GM20000 (cell line): Measurements from ENCODE around the gene KCNT2.
"Not testable (repeated sequence)": the region's sequence is repeated elsewhere in the genome, so short reads cannot be mapped to it uniquely, and the experiment has no call there.

ENCODE experiments used
- DNase-seq: peaks from one replicate; pipeline ENCODE4 v3.0.0; 2012; ENCODE audit warnings: low spot score
- TF ChIP-seq, protein P1 (sequence below): IDR thresholded peaks from 2 replicates; pipeline ENCODE4 v1.5.1; 2012; ENCODE audit warnings: mild to moderate bottlenecking, control low read depth; ENCODE audit errors: extremely low read depth, missing control alignments

The KCNT2 gene

DNA sequence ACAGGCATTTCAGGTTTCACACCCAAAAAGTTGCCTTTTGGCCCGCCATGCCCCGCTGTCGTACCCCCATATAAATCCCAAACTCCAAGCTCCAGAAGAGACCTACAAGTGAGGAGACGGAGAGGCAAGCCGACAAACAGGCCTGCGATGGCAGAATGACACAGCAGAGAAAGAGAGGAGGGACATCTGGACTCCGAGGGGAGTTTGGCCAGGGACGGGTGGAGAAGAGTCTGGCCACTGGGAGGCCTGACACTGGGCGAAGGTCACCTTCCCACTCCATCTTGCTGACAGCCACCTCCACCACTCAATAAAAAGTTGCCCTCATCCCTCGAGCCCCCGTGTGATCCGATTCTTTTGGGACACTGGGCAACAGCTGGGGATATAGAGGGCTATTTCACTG, 41.8 kb upstream of the KCNT2 start:
- no peak for DNase-seq
- TF ChIP-seq, protein P1, sequence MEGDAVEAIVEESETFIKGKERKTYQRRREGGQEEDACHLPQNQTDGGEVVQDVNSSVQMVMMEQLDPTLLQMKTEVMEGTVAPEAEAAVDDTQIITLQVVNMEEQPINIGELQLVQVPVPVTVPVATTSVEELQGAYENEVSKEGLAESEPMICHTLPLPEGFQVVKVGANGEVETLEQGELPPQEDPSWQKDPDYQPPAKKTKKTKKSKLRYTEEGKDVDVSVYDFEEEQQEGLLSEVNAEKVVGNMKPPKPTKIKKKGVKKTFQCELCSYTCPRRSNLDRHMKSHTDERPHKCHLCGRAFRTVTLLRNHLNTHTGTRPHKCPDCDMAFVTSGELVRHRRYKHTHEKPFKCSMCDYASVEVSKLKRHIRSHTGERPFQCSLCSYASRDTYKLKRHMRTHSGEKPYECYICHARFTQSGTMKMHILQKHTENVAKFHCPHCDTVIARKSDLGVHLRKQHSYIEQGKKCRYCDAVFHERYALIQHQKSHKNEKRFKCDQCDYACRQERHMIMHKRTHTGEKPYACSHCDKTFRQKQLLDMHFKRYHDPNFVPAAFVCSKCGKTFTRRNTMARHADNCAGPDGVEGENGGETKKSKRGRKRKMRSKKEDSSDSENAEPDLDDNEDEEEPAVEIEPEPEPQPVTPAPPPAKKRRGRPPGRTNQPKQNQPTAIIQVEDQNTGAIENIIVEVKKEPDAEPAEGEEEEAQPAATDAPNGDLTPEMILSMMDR = no peak

DNA sequence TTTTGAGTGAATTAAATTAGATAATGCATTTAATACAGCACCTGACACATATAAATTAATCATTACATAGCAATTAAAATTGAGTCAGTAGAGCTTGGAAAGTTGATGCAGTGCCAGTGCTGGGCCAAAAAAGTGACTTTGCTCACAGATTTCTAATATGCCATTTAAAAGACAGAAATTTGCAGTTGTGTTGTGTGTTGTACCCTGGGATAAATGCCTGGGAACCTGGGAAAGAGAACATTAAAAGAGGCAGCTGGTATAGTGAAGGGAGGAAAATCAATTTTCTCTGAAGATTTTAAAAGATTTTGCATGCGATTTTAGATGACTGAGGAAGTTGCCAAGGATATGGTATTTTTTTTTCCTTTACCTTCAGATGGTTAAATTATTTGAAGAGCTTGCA, 32.7 kb upstream of the KCNT2 start:
- TF ChIP-seq, protein P1 = no peak

DNA sequence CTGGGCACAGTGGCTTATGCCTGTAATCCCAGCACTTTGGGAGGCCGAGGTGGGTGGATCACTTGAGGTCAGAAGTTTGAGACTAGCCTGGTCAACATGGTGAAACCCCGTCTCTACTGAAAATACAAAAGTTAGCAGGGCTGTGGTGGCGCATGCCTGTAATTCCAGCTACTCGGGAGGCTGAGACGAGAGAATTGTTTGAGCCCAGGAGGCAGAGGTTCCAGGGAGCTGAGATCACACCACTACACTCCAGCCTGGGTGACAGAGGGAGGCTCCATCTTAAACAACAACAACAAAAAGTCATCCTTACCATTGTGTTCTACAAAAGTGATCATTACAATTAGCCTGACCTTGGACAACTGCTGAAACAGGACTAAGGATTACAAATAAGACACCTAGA, 31.1 kb upstream of the KCNT2 start:
- DNase-seq = not testable (repeated sequence)

More for the DNA sequence above, 32.7 kb upstream of the KCNT2 start:
- no peak for DNase-seq

DNA sequence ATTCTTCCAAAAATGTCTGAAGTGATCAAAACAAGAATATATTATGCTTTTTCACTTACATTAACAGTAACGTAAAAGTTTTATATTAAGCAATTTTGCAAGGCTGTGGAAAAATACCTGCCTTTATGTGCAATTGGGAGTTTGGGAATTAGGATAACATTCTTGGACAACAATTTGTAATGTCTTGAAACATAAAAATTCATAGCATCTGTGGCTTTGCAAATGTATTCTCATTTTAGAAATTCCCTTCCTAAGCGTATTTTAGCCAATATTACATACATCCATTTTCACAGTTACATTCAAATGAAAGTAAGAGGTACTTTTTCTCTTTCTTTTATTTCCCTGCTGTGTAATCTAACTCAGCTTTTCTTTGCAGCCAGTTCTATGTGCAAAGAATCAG, 30.2 kb upstream of the KCNT2 start:
- no peak for DNase-seq
- TF ChIP-seq, protein P1 = no peak

DNA sequence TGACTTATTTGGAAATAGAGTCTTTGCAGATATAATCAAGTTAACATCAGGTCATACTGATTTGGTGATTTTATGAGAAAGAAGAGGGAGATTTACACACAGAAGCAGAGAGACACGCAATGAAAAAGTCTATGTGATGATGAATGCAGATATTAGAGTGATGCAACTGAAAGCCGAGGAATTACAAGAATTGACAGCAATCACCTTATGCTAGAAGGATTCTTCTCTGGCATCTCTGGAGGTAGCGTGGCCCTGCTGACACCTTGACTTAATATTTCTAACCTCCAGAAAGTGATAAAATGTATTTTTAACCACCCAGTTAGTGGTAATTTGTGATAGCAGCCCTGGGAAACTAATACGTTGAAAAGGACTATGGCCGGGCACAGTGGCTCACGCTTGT, 29.4 kb upstream of the KCNT2 start:
- TF ChIP-seq, protein P1 = no peak
- no peak for DNase-seq

DNA sequence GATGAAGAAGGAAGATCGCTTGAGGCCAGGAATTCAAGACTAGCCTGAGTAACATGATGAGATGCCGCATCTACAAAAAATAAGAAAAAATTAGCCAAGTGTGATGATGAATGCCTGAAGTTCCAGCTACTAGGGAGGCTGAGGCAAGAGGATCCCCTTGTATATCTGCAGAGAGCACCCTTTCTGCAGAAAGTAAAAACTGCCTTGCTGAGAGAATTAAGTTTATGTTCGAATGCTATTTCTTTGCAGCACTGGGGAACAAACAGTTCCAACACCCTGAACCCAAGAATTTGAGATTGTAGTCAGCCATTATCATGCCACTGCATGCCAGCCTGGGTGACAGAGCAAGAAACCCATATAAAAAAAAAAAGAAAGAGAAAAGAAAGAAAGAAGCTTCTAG, 20.6 kb upstream of the KCNT2 start:
- DNase-seq = no peak
- TF ChIP-seq, protein P1 = no peak

DNA sequence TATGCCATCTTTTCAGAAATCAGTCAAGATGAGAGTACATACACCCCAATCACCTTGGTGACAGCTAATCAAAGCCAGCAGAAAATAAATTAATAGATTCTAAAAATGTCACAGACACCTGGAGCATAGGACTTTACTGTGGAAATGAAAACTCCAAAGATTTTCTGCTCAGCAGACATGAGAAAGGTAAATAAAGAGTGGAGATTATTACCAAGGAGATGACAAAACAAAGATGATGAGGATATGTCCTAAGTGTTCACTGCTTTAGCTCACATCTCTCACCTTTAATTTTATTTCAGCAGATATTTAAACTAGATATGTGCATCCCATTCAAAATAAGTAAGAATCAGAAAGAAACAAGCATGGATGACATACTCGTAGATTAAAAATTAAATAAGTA, 14.8 kb upstream of the KCNT2 start:
- TF ChIP-seq, protein P1 = no peak
- DNase-seq = no peak

DNA sequence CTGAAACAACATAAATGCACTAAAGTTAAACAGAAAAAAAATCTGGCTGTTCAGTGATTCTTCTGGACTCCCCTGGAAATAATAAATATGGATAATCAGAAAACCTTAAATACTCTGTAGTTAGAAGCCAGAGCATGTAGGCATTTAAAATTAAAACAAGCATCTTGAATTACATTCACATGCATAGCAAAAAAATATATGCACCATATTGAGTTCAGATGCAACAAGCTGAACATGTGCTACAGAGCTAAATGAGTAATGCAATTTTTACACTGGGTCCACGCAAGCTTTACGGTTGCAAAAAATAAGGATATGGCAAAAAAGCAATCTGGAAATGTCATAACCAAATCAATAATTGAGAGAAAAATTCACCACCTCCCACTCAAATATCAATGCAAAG, 11.5 kb upstream of the KCNT2 start:
- TF ChIP-seq, protein P1 = no peak
- DNase-seq = no peak
